HG02763 (cell line): ENCODE data around the gene LIPG.
"Not testable (repeated sequence)": the region's sequence is repeated elsewhere in the genome, so short reads cannot be mapped to it uniquely, and the experiment has no call there.

Source experiments
- ATAC-seq: cut with Tn5 transposase; IDR thresholded peaks from one replicate; pipeline ENCODE4 v1.9.1; 2021; ENCODE audit warnings: mild to moderate bottlenecking, moderate library complexity; ENCODE audit not compliant: unreplicated experiment

Gene LIPG

GRCh38 chr18:49572611-49573345, 10.9 kb downstream of the LIPG start:
- ATAC-seq: no peak

- ATAC-seq: no peak
These were observed 12.0 kb downstream of the LIPG start for GRCh38 chr18:49573835-49574234.

- ATAC-seq: not testable (repeated sequence)
These were observed 17.2 kb downstream of the LIPG start for GRCh38 chr18:49579041-49579440.

GRCh38 chr18:49579583-49579982, 17.7 kb downstream of the LIPG start:
- not testable (repeated sequence) for ATAC-seq

GRCh38 chr18:49580279-49580678, 18.4 kb downstream of the LIPG start:
- ATAC-seq: no peak

- ATAC-seq: no peak
These were observed 19.5 kb downstream of the LIPG start for GRCh38 chr18:49581371-49581770.

- ATAC-seq: no peak
These were observed 20.7 kb downstream of the LIPG start for GRCh38 chr18:49582579-49582978.

GRCh38 chr18:49584394-49584793, 22.5 kb downstream of the LIPG start:
- ATAC-seq: no peak

- not testable (repeated sequence) for ATAC-seq
These were observed 23.1 kb downstream of the LIPG start for GRCh38 chr18:49584951-49585350.

- no peak for ATAC-seq
These were observed 24.2 kb downstream of the LIPG start for GRCh38 chr18:49585781-49586663.

GRCh38 chr18:49588171-49588570, 26.3 kb downstream of the LIPG start:
- ATAC-seq: no peak

GRCh38 chr18:49588971-49589370, 27.1 kb downstream of the LIPG start:
- ATAC-seq: no peak

- ATAC-seq: no peak
These were observed 28.8 kb downstream of the LIPG start for GRCh38 chr18:49590608-49591007.

- no peak for ATAC-seq
These were observed 29.4 kb downstream of the LIPG start for GRCh38 chr18:49591271-49591670.

- ATAC-seq: no peak
These were observed 29.9 kb downstream of the LIPG start for GRCh38 chr18:49591775-49592174.

GRCh38 chr18:49596687-49597086, 34.8 kb downstream of the LIPG start:
- ATAC-seq: no peak

GRCh38 chr18:49597157-49597931, 35.5 kb downstream of the LIPG start:
- ATAC-seq: no peak

- no peak for ATAC-seq
These were observed 39.4 kb downstream of the LIPG start for GRCh38 chr18:49601211-49601610.

- ATAC-seq: no peak
These were observed 46.8 kb downstream of the LIPG start for GRCh38 chr18:49608366-49609255.
